Urinary bladder (tissue), 4 donors: ENCODE results near the gene GP9. TPM values are rescaled to one million over a fixed set of nuclear protein-coding genes. Genes with fewer than 3 reads are reported as not detected.

Source experiments
- DNase-seq: peaks from one replicate; pipeline ENCODE4 v3.0.0-alpha.2; 2015; ENCODE audit errors: extremely low spot score
- H3K27ac ChIP-seq: one replicate; pipeline ENCODE4 v1.5.1; 2013; ENCODE audit warnings: low read depth, mild to moderate bottlenecking, moderate library complexity
- H3K36me3 ChIP-seq: one replicate; pipeline ENCODE4 v1.6.1; 2013; ENCODE audit warnings: mild to moderate bottlenecking, moderate library complexity; ENCODE audit not compliant: insufficient read depth
- H3K4me1 ChIP-seq: one replicate; pipeline ENCODE4 v1.6.1; 2013; ENCODE audit warnings: mild to moderate bottlenecking, moderate library complexity; ENCODE audit not compliant: insufficient read depth
- H3K4me3 ChIP-seq: one replicate; pipeline ENCODE4 v1.5.1; 2013; ENCODE audit warnings: low read depth, low read length
- WGBS: extraction: QIAGEN DNeasy Blood & Tissue Kit; methylation state at CpG from one replicate; pipeline ENCODE4 v1.1.7; 2013; 5-methylcytosine and 5-hydroxymethylcytosine counted together
- polyA plus RNA-seq: library from polyadenylated mRNA; stranded (reverse); fragments of 200-250 nt; gene quantifications from one replicate; pipeline ENCODE4 v1.2.3, GENCODE V29; 2013
- total RNA-seq: library from RNA; depleted of rRNA; stranded (reverse); fragments of >200 nt; gene quantifications from one replicate; pipeline ENCODE4 v1.2.3, GENCODE V29; 2014
- donor health status: healthy with polysubstance abuse.
- donor health status: healthy.

Gene GP9
- total and polyA plus RNA-seq, 2 donors, result not detected

- H3K4me1 ChIP-seq, result no peaks in the 10 kb centered on the region
- H3K4me3 ChIP-seq, result no peak overlapping the region
- DNase-seq, result peak; percentile 48
- H3K36me3 ChIP-seq, result no peaks in the 10 kb centered on the region
- 51% methylated on average over 15 of the region's 15 CpGs for WGBS
- peak overlapping the region; percentile 31 for H3K27ac ChIP-seq
Observed at GRCh38 chr3:129022114-129023007, 38.2 kb upstream of the GP9 start.

GRCh38 chr3:129023008-129023358 lies 37.6 kb upstream of the GP9 start:
- Histone ChIP-seq H3K36me3 (no peaks in the 10 kb centered on the region), H3K27ac (no peak overlapping the region), H3K4me1 (no peaks in the 10 kb centered on the region), H3K4me3 (no peak overlapping the region)
- WGBS, result 54% methylated on average over 1 of the region's 1 CpG
- no peak for DNase-seq

GRCh38 chr3:129023909-129024308 lies 36.7 kb upstream of the GP9 start:
- no peaks in the 10 kb centered on the region for H3K4me1 ChIP-seq
- H3K36me3 ChIP-seq, result no peaks in the 10 kb centered on the region
- H3K27ac ChIP-seq, result no peak overlapping the region
- no peak for DNase-seq
- H3K4me3 ChIP-seq, result no peak overlapping the region
- 75% methylated on average over 2 of the region's 2 CpGs for WGBS

GRCh38 chr3:129025108-129025507 lies 35.5 kb upstream of the GP9 start:
- WGBS, result 83% methylated on average over 15 of the region's 15 CpGs
- Histone ChIP-seq H3K27ac (no peak overlapping the region), H3K36me3 (no peaks in the 10 kb centered on the region), H3K4me1 (no peaks in the 10 kb centered on the region), H3K4me3 (no peak overlapping the region)
- no peak for DNase-seq

GRCh38 chr3:129025691-129026435 lies 34.7 kb upstream of the GP9 start:
- Histone ChIP-seq H3K4me1 (no peaks in the 10 kb centered on the region), H3K36me3 (no peaks in the 10 kb centered on the region), H3K4me3 (no peak overlapping the region), H3K27ac (no peak overlapping the region)
- DNase-seq, result no peak
- 44% methylated on average over 8 of the region's 8 CpGs for WGBS

- DNase-seq, result peak; percentile 69
- 11% methylated on average over 54 of the region's 54 CpGs for WGBS
- H3K4me1 ChIP-seq, result no peaks in the 10 kb centered on the region
- no peaks in the 10 kb centered on the region for H3K36me3 ChIP-seq
- H3K27ac ChIP-seq, result peak overlapping the region; percentile 41
- peak overlapping the region; percentile 14 for H3K4me3 ChIP-seq
Observed at GRCh38 chr3:129026728-129027543, 33.6 kb upstream of the GP9 start.

- Histone ChIP-seq H3K36me3 (no peaks in the 10 kb centered on the region), H3K4me3 (peak overlapping the region; percentile 14), H3K27ac (no peak overlapping the region), H3K4me1 (no peaks in the 10 kb centered on the region)
- 86% methylated on average over 15 of the region's 15 CpGs for WGBS
- DNase-seq, result no peak
Observed at GRCh38 chr3:129027544-129027880, 33.1 kb upstream of the GP9 start.

- no peaks in the 10 kb centered on the region for H3K4me1 ChIP-seq
- H3K27ac ChIP-seq, result no peak overlapping the region
- no peak overlapping the region for H3K4me3 ChIP-seq
- no peaks in the 10 kb centered on the region for H3K36me3 ChIP-seq
- 91% methylated on average over 13 of the region's 13 CpGs for WGBS
- DNase-seq, result no peak
Observed at GRCh38 chr3:129028866-129029265, 31.7 kb upstream of the GP9 start.

GRCh38 chr3:129030611-129031010 lies 30.0 kb upstream of the GP9 start:
- Histone ChIP-seq H3K4me3 (no peak overlapping the region), H3K4me1 (no peaks in the 10 kb centered on the region), H3K27ac (no peak overlapping the region), H3K36me3 (no peaks in the 10 kb centered on the region)
- 98% methylated on average over 4 of the region's 4 CpGs for WGBS
- DNase-seq, result no peak

GRCh38 chr3:129031476-129032215 lies 28.9 kb upstream of the GP9 start:
- H3K4me1 ChIP-seq, result no peaks in the 10 kb centered on the region
- no peak for DNase-seq
- no peaks in the 10 kb centered on the region for H3K36me3 ChIP-seq
- no peak overlapping the region for H3K27ac ChIP-seq
- no peak overlapping the region for H3K4me3 ChIP-seq
- 83% methylated on average over 10 of the region's 10 CpGs for WGBS

- no peak overlapping the region for H3K27ac ChIP-seq
- H3K4me1 ChIP-seq, result no peaks in the 10 kb centered on the region
- no peak overlapping the region for H3K4me3 ChIP-seq
- no peak for DNase-seq
- 86% methylated on average over 14 of the region's 14 CpGs for WGBS
- H3K36me3 ChIP-seq, result no peaks in the 10 kb centered on the region
Observed at GRCh38 chr3:129032716-129033115, 27.9 kb upstream of the GP9 start.

GRCh38 chr3:129033151-129033550 lies 27.4 kb upstream of the GP9 start:
- Histone ChIP-seq H3K27ac (no peak overlapping the region), H3K36me3 (no peaks in the 10 kb centered on the region), H3K4me3 (no peak overlapping the region), H3K4me1 (no peaks in the 10 kb centered on the region)
- 91% methylated on average over 7 of the region's 7 CpGs for WGBS
- DNase-seq, result no peak
